H1 (cell line): ENCODE measurements around the gene CCDC88C. TPM values are rescaled to one million over a fixed set of nuclear protein-coding genes. Genes with fewer than 3 reads are reported as not detected.
A peak's percentile ranks its signal among the peaks of the same experiment; 100 is the strongest.

Source experiments
- CTCF ChIA-PET: fragments of 300-600 bp; sonication (Branson Sonifier 250); formaldehyde crosslinking; loops from one replicate; lab custom pipeline; 2021; ENCODE audit not compliant: partially characterized antibody; lab: Charles Lee
- POLR2A ChIA-PET: fragments of 300-600 bp; sonication (Branson Sonifier 250); formaldehyde crosslinking; loops from one replicate; lab custom pipeline; 2021; ENCODE audit warnings: inconsistent platforms; ENCODE audit not compliant: partially characterized antibody; lab: Charles Lee
- DNase-seq, 2 experiments: peaks; one replicate each; pipeline versions ENCODE4 v3.0.0 to v3.0.0-alpha.2; 2010 to 2022; ENCODE audit warnings: low spot score in 2 of 2, low read depth in 1 of 2, mixed read lengths in 1 of 2
- FAIRE-seq: peaks from 2 replicates; lab custom pipeline; 2011; peaks lifted over from hg19 to GRCh38; lab: Jason Lieb, UNC
- H2AFZ ChIP-seq: 2 replicates; pipeline ENCODE4 v1.8.1; 2012; ENCODE audit warnings: low read length, inconsistent platforms
- H2AK5ac ChIP-seq: 2 replicates; pipeline ENCODE4 v1.6.1; 2013; ENCODE audit warnings: low read depth, low read length
- H2BK120ac ChIP-seq: replicated peaks from 2 replicates; pipeline ENCODE3; 2013; ENCODE audit warnings: low read depth, low read length, inconsistent platforms
- H2BK12ac ChIP-seq: 2 replicates; pipeline ENCODE4 v1.6.1; 2013; ENCODE audit warnings: low read depth, low read length
- H2BK15ac ChIP-seq: 2 replicates; pipeline ENCODE4 v1.6.1; 2013; ENCODE audit warnings: low read length
- H2BK20ac ChIP-seq: 2 replicates; pipeline ENCODE4 v1.6.1; 2013; ENCODE audit warnings: low read length
- H2BK5ac ChIP-seq: 2 replicates; pipeline ENCODE4 v1.6.1; 2013; ENCODE audit warnings: low read depth, low read length
- H3K14ac ChIP-seq: 2 replicates; pipeline ENCODE4 v1.6.1; 2013; ENCODE audit warnings: inconsistent platforms; ENCODE audit not compliant: insufficient read length
- H3K18ac ChIP-seq: 2 replicates; pipeline ENCODE4 v1.6.1; 2013; ENCODE audit warnings: low read length; ENCODE audit errors: extremely low read depth
- H3K23ac ChIP-seq: 2 replicates; pipeline ENCODE4 v1.6.1; 2013; ENCODE audit warnings: inconsistent platforms; ENCODE audit not compliant: insufficient read length
- H3K23me2 ChIP-seq: 2 replicates; pipeline ENCODE4 v1.6.1; 2013; ENCODE audit warnings: low read depth, low read length
- H3K27ac ChIP-seq: 2 replicates; pipeline ENCODE4 v1.6.1; 2011; ENCODE audit warnings: low read depth, low read length, inconsistent platforms
- H3K27me3 ChIP-seq, 4 experiments: replicated peaks in 1 of 4; 1 replicate in 1 of 4; 2 replicates in 3 of 4; pipeline versions ENCODE4 v1.6.1 to v1.8.1; 2011 to 2013; ENCODE audit warnings: low read length in 3 of 4, mild to moderate bottlenecking in 3 of 4, inconsistent platforms in 2 of 4, mixed read lengths in 2 of 4, moderate library complexity in 1 of 4; ENCODE audit not compliant: control insufficient read depth in 3 of 4, insufficient read depth in 3 of 4; ENCODE audit errors: extremely low read depth in 1 of 4
- H3K36me3 ChIP-seq, 4 experiments: 2 replicates each; pipeline versions ENCODE4 v1.6.1 to v1.8.1; 2011 to 2013; ENCODE audit warnings: mild to moderate bottlenecking in 4 of 4, low read length in 3 of 4, moderate library complexity in 2 of 4, control low read depth in 1 of 4, inconsistent platforms in 1 of 4; ENCODE audit not compliant: insufficient read depth in 4 of 4, control insufficient read depth in 2 of 4
- H3K4ac ChIP-seq: replicated peaks from 2 replicates; pipeline ENCODE3; 2013; ENCODE audit warnings: low read length, low read depth, mixed read lengths, inconsistent platforms; ENCODE audit not compliant: insufficient read length
- H3K4me1 ChIP-seq, 4 experiments: replicated peaks in 1 of 4; 1 replicate in 1 of 4; 2 replicates in 3 of 4; pipeline versions ENCODE4 v1.6.1 to v1.8.1; 2011 to 2013; ENCODE audit warnings: low read length in 3 of 4, inconsistent platforms in 2 of 4, mixed read lengths in 1 of 4; ENCODE audit not compliant: insufficient read depth in 4 of 4, control insufficient read depth in 3 of 4
- H3K4me2 ChIP-seq, 2 experiments: 2 replicates each; pipeline versions ENCODE4 v1.6.1 to v1.8.1; 2011 to 2013; ENCODE audit warnings: low read depth in 2 of 2, low read length in 2 of 2, control low read depth in 1 of 2, inconsistent platforms in 1 of 2, mild to moderate bottlenecking in 1 of 2; ENCODE audit not compliant: insufficient read depth in 1 of 2
- H3K4me3 ChIP-seq, 4 experiments: fragments of 200-600, 300-600 bp in 1 of 4; sonication (generic), shearing (Covaris generic), sonication (Bioruptor Twin) in 1 of 4; 2 replicates each; pipeline versions ENCODE4 v1.5.1 to v1.8.1; 2011 to 2016; ENCODE audit warnings: low read length in 4 of 4, low read depth in 3 of 4, control low read depth in 2 of 4, inconsistent platforms in 2 of 4, mild to moderate bottlenecking in 2 of 4, mixed read lengths in 1 of 4, moderate library complexity in 1 of 4; ENCODE audit not compliant: insufficient read depth in 2 of 4; ENCODE audit errors: extremely low read depth in 1 of 4
- H3K56ac ChIP-seq: replicated peaks from 2 replicates; pipeline ENCODE3; 2013; ENCODE audit warnings: low read depth, mild to moderate bottlenecking, mixed read lengths, low read length, inconsistent platforms; ENCODE audit not compliant: insufficient read length
- H3K79me1 ChIP-seq: 2 replicates; pipeline ENCODE4 v1.6.1; 2013; ENCODE audit warnings: low read depth, low read length, control low read depth
- H3K79me2 ChIP-seq, 2 experiments: 2 replicates each; pipeline versions ENCODE4 v1.6.1 to v1.8.1; 2012 to 2013; ENCODE audit warnings: low read length in 2 of 2, mild to moderate bottlenecking in 2 of 2, inconsistent platforms in 1 of 2; ENCODE audit not compliant: insufficient read depth in 2 of 2, control insufficient read depth in 1 of 2
- H3K9ac ChIP-seq, 4 experiments: replicated peaks in 1 of 4; 1 replicate in 1 of 4; 2 replicates in 3 of 4; pipeline versions ENCODE4 v1.6.1 to v1.8.1; 2011 to 2013; ENCODE audit warnings: low read depth in 3 of 4, low read length in 3 of 4, control low read depth in 2 of 4, mild to moderate bottlenecking in 2 of 4, moderate library complexity in 2 of 4, inconsistent platforms in 1 of 4; ENCODE audit errors: extremely low read depth in 1 of 4
- H3K9me3 ChIP-seq, 2 experiments: 2 replicates each; pipeline versions ENCODE4 v1.6.1 to v1.8.1; 2012 to 2013; ENCODE audit warnings: mild to moderate bottlenecking in 2 of 2, moderate library complexity in 2 of 2, control low read depth in 1 of 2, inconsistent platforms in 1 of 2, low read depth in 1 of 2, low read length in 1 of 2, mixed read lengths in 1 of 2; ENCODE audit not compliant: insufficient read depth in 2 of 2
- H4K20me1 ChIP-seq, 2 experiments: replicated peaks in 1 of 2; 2 replicates each; pipeline versions ENCODE3 to v1.8.1; 2011 to 2013; ENCODE audit warnings: inconsistent platforms in 2 of 2, low read length in 2 of 2, mild to moderate bottlenecking in 1 of 2; ENCODE audit not compliant: insufficient read depth in 2 of 2, control insufficient read depth in 1 of 2
- H4K5ac ChIP-seq: 2 replicates; pipeline ENCODE4 v1.6.1; 2013; ENCODE audit warnings: low read length, low read depth, mixed read lengths, inconsistent platforms; ENCODE audit not compliant: insufficient read length
- H4K8ac ChIP-seq: 2 replicates; pipeline ENCODE4 v1.8.0; 2013; ENCODE audit warnings: mild to moderate bottlenecking, moderate library complexity, low read length, inconsistent platforms; ENCODE audit not compliant: insufficient read depth; ENCODE audit errors: extremely low read depth
- H4K91ac ChIP-seq: replicated peaks from 2 replicates; pipeline ENCODE3; 2013; ENCODE audit warnings: low read length, mixed read lengths, inconsistent platforms; ENCODE audit not compliant: insufficient read length
- KDM1A ChIP-seq: fragments of 200-600, 300-600 bp; sonication (generic); IDR thresholded peaks from 2 replicates; pipeline ENCODE4 v1.7.1; 2016; ENCODE audit warnings: mild to moderate bottlenecking, low read length, borderline replicate concordance
- SRF ChIP-seq: IDR thresholded peaks from 2 replicates; pipeline ENCODE4 v1.6.1; 2011; ENCODE audit warnings: mild to moderate bottlenecking, low read depth, low read length, moderate library complexity
- WGBS, 2 experiments: shearing (Covaris generic) in 1 of 2; methylation state at CpG; one replicate each; pipeline versions ENCODE4 v1.1.6 to v1.1.7; 2013 to 2015; ENCODE audit warnings: low lambda C conversion rate in 2 of 2, mixed read lengths in 2 of 2, inconsistent platforms in 1 of 2, low coverage in 1 of 2, missing lambda C conversion rate in 1 of 2; ENCODE audit not compliant: insufficient replicate concordance in 2 of 2, insufficient coverage in 1 of 2, insufficient read length in 1 of 2; ENCODE audit errors: extremely low coverage in 1 of 2, missing lambda C conversion rate in 1 of 2; 5-methylcytosine and 5-hydroxymethylcytosine counted together
- polyA plus RNA-seq, 7 experiments: library from polyadenylated mRNA; depleted of rRNA in 3 of 7; stranded (reverse) in 5 of 7; unstranded in 2 of 7; fragments of >200 nt in 5 of 7; fragments of 200-250 nt in 2 of 7; gene quantifications; 1 replicate in 5 of 7; 2 replicates in 1 of 7; 4 replicates in 1 of 7; pipeline versions ENCODE4 v1.2.1 to v1.2.3, GENCODE V29; 2011 to 2013; ENCODE audit warnings: missing spikeins in 2 of 7, mixed read lengths in 2 of 7
- total RNA-seq: library from RNA; stranded (reverse); fragmentation: NEBNext Ultra II Directional; extraction: Animal tissue kit (Norgen Biotek cat#: 25700); gene quantifications from 2 replicates; pipeline ENCODE4 v1.2.1, GENCODE V29; 2021

CCDC88C gene
- total and polyA plus RNA-seq, 2 of the 8 experiments (the other 6 are each of a cell fraction or from before 2014, with no cell fraction given), result 10.3 to 57.7 TPM

DNA sequence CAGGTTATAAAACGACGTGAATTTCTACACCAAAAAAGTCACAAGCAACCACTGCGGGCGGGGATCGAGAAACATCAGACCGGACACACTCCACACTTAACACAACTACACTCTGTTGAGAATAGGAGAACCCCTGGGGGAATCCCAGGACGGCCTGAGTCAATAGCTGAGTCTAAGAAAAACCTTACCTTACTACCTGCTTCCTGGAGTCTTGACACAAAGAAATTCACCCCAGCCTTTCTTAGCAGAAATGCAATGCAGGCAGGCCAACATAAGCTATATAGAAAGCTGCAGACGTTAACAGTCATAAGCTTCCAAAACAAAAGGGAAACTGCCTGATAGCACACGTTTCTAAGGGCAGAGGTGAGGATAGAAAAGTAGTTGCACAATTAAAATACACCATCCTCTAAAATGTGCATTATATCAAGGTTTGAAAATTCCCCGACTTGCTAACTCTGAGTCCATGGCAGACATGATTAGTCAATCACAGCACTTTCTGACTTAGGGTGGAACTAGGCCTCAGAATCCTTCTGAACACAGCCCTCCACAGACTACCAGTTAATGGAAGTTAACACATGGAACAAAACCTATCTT, 68.0 kb downstream of the CCDC88C start:
- Histone ChIP-seq H2AK5ac (no peak overlapping the region), H3K4me3 (no peak overlapping the region), H3K23ac (no peak overlapping the region), H3K56ac (no peak overlapping the region), H3K27me3 (no peaks in the 10 kb centered on the region), H4K8ac (no peak overlapping the region), H3K79me1 (peaks cover 15% of the 10 kb centered on the region), H4K20me1 (peaks cover 2 to 6% of the 10 kb centered on the region in 2 experiments), H2BK15ac (no peak overlapping the region), H2BK5ac (0 out of 2 replicates have a peak overlapping the region, but pooled peaks have one; percentile 61), H3K14ac (no peak overlapping the region), H2BK12ac (0 out of 2 replicates have a peak overlapping the region, but pooled peaks have one; percentile 2), H3K4me1 (peaks cover 6 to 26% (median 12%) of the 10 kb centered on the region in 4 experiments), H3K23me2 (no peaks in the 10 kb centered on the region; the same call in 1 of the 2 replicates), H3K79me2 (peaks cover 2 to 43% of the 10 kb centered on the region in 2 experiments; a peak in 1 of 4 replicates), H3K36me3 (no peaks in the 10 kb centered on the region), H4K5ac (no peak overlapping the region), H3K9ac (no peak overlapping the region; a peak in 1 of 7 replicates), H2BK20ac (no peak overlapping the region), H3K27ac (no peak overlapping the region), H3K4me2 (peak overlapping the region; percentile 10 to 60; a peak in 3 of 4 replicates), H3K18ac (no peak overlapping the region), H2BK120ac (no peak overlapping the region), H3K4ac (no peak overlapping the region), H4K91ac (no peak overlapping the region), H2AFZ (no peak overlapping the region), H3K9me3 (no peaks in the 10 kb centered on the region)
- no peak for FAIRE-seq
- ChIA-PET POLR2A (interaction anchor here (0.5 kb wide), 1 partner anchor 100 kb away, joined by 4 read pairs; no protein-coding TSS in a partner anchor), CTCF (interaction anchor here (0.6 to 5.5 kb wide), 7 partner anchors 11 to 78 kb away, joined by 4 to 40 read pairs (median 10); no protein-coding TSS in a partner anchor)
- TF ChIP-seq KDM1A (0 out of 2 replicates have a peak, but pooled peaks have one; percentile 47), SRF (no peak)
- DNase-seq, result no peak
- WGBS, 2 experiments, result 64% methylated on average over 10 of the region's 10 CpGs; no CpG with 5 or more reads in 1 of the 2 experiments
